Endodermal cell (in vitro differentiated cells): ENCODE measurements around the gene LHX2. TPM values are rescaled to one million over a fixed set of nuclear protein-coding genes. Genes with fewer than 3 reads are reported as not detected.
"Not testable (repeated sequence)": the region's sequence is repeated elsewhere in the genome, so short reads cannot be mapped to it uniquely, and the experiment has no call there.

Experiments used
- DNase-seq: peaks from one replicate; pipeline ENCODE4 v3.0.0-alpha.2; 2017
- H3K27ac ChIP-seq: 2 replicates; pipeline ENCODE4 v1.5.1; 2013; ENCODE audit warnings: mild to moderate bottlenecking, low read depth, low read length, moderate library complexity
- H3K27me3 ChIP-seq: 2 replicates; pipeline ENCODE4 v1.6.1; 2013; ENCODE audit warnings: mild to moderate bottlenecking, low read length, moderate library complexity; ENCODE audit not compliant: insufficient read depth, control insufficient read depth, poor library complexity, severe bottlenecking
- H3K36me3 ChIP-seq: 2 replicates; pipeline ENCODE4 v1.7.0; 2013; ENCODE audit warnings: mild to moderate bottlenecking, low read length, moderate library complexity; ENCODE audit not compliant: control insufficient read depth, insufficient read depth
- H3K4me1 ChIP-seq: one replicate; pipeline ENCODE4 v1.7.0; 2013; ENCODE audit warnings: low read length; ENCODE audit not compliant: control insufficient read depth, insufficient read depth
- H3K4me3 ChIP-seq: 2 replicates; pipeline ENCODE4 v1.5.1; 2013; ENCODE audit warnings: mild to moderate bottlenecking, low read length, moderate library complexity
- H3K9ac ChIP-seq: 2 replicates; pipeline ENCODE4 v1.6.1; 2013; ENCODE audit warnings: mild to moderate bottlenecking, low read length, moderate library complexity; ENCODE audit not compliant: poor library complexity, severe bottlenecking; ENCODE audit errors: extremely low read depth
- H3K9me3 ChIP-seq: 2 replicates; pipeline ENCODE4 v1.6.1; 2013; ENCODE audit warnings: mild to moderate bottlenecking, low read length, moderate library complexity; ENCODE audit not compliant: control insufficient read depth
- H3K27ac Mint-ChIP-seq: 2 replicates; pipeline ENCODE4 v1.8.0; 2020; ENCODE audit warnings: mixed read lengths
- H3K27me3 Mint-ChIP-seq: 2 replicates; pipeline ENCODE4 v1.8.0; 2021; ENCODE audit warnings: mild to moderate bottlenecking, mixed read lengths; ENCODE audit not compliant: insufficient read depth
- H3K36me3 Mint-ChIP-seq: 2 replicates; pipeline ENCODE4 v1.8.0; 2020; ENCODE audit warnings: low read depth, mixed read lengths
- H3K4me1 Mint-ChIP-seq: 2 replicates; pipeline ENCODE4 v1.8.0; 2020; ENCODE audit warnings: mixed read lengths
- H3K4me3 Mint-ChIP-seq: 2 replicates; pipeline ENCODE4 v1.8.0; 2020; ENCODE audit warnings: mild to moderate bottlenecking, moderate library complexity, mixed read lengths
- H3K9me3 Mint-ChIP-seq: 2 replicates; pipeline ENCODE4 v1.8.0; 2020; ENCODE audit warnings: mild to moderate bottlenecking, mixed read lengths
- CTCF ChIP-seq: fragments of 200-600 bp; sonication (generic); conservative IDR thresholded peaks from 2 replicates; pipeline ENCODE4 v1.5.0; 2021; ENCODE audit warnings: antibody characterized with exemption, mild to moderate bottlenecking
- WGBS, 2 experiments: methylation state at CpG; one replicate each; pipeline versions ENCODE4 v1.1.5 to v1.1.7; 2013; ENCODE audit warnings: missing lambda C conversion rate in 2 of 2, mixed read lengths in 1 of 2; ENCODE audit not compliant: insufficient coverage in 1 of 2, insufficient read length in 1 of 2; 5-methylcytosine and 5-hydroxymethylcytosine counted together
- total RNA-seq, 2 donors: library from RNA; stranded (reverse); fragmentation: NEBNext Ultra II Directional in 1 of 2; extraction: Animal tissue kit (Norgen Biotek cat#: 25700) in 1 of 2; gene quantifications; 2 replicates in 1 of 2; 3 replicates in 1 of 2; pipeline ENCODE4 v1.2.1, GENCODE V29; 2021

LHX2 gene
- total RNA-seq, 2 donors from 2014 or later: 0.20 to 0.29 TPM

DNA sequence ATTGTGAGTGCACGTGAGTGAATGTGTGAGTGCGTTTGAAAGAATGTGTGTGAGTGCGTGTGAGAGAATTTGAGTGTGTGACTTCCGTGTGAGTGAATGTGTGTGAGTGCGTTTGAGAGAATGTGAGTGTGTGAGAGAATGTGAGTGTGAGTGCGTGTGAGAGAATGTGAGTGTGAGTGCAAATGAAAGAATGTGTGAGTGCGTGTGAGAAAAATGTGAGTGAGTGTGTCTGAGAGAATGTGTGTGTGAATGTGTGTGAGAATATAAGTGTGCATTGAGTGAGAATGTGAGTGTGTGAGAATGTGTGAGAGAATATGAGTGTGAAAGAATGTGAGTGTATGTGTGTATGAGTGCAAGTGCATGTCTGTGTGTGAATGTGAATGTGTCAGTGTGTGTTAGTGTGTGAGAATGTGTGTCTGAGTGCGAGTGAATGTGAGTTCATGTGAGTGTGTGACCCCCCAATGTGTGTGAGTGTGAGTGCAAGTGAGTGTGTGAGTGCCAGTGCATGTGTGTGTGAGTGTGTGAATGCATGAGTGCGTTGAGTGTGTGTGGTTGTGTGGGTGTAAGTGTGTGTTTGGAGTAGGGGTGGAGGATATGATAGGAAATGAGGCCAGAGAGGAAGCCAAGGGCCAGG, 37.9 kb upstream of the LHX2 start:
- no peak overlapping the region for H3K27ac Mint-ChIP-seq
- Histone ChIP-seq H3K9me3 (no peaks in the 10 kb centered on the region), H3K36me3 (no peaks in the 10 kb centered on the region), H3K27ac (no peak overlapping the region), H3K9ac (no peak overlapping the region), H3K4me1 (no peaks in the 10 kb centered on the region), H3K27me3 (no peaks in the 10 kb centered on the region), H3K4me3 (no peak overlapping the region)
- 92 to 94% methylated on average over 9 of the region's 9 CpGs for WGBS, 2 experiments
- no peak overlapping the region for H3K4me3 Mint-ChIP-seq
- no peaks in the 10 kb centered on the region for H3K4me1 Mint-ChIP-seq
- no peak for TF ChIP-seq CTCF
- no peaks in the 10 kb centered on the region for H3K36me3 Mint-ChIP-seq
- no peak for DNase-seq
- no peaks in the 10 kb centered on the region for H3K9me3 Mint-ChIP-seq
- H3K27me3 Mint-ChIP-seq: peaks cover 16% of the 10 kb centered on the region

DNA sequence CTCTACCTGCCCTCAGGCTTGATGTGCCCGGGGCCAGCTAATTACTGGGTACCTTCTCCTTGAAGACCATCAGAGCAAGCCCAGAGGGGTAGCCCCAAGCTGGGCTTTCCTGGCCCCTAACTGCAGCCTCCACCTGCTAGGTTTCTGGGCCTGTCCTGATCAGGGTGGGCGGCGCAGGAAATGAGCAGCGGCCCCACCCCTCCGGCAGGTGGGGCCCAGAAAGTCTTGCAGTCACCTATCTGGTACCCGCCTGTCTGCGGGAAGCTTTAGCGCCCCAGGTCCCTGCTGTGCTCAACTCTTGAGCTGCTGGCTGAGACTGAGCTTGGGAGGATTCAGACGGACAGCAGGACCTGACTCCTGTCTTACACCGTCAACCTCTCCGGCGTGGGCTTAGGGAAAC, 37.1 kb upstream of the LHX2 start:
- no peaks in the 10 kb centered on the region for H3K9me3 ChIP-seq
- Mint-ChIP-seq H3K36me3 (no peaks in the 10 kb centered on the region), H3K4me3 (no peak overlapping the region), H3K27ac (no peak overlapping the region), H3K4me1 (no peaks in the 10 kb centered on the region), H3K27me3 (peaks cover 21% of the 10 kb centered on the region), H3K9me3 (no peaks in the 10 kb centered on the region)
- TF ChIP-seq CTCF: no peak
- H3K4me3 ChIP-seq: no peak overlapping the region
- no peaks in the 10 kb centered on the region for H3K4me1 ChIP-seq
- H3K36me3 ChIP-seq: no peaks in the 10 kb centered on the region
- DNase-seq: no peak
- no peak overlapping the region for H3K27ac ChIP-seq
- peaks cover 6% of the 10 kb centered on the region for H3K27me3 ChIP-seq
- 82 to 90% methylated on average over 12 of the region's 12 CpGs for WGBS, 2 experiments
- no peak overlapping the region for H3K9ac ChIP-seq

GRCh38 chr9:123975871-123976270, 35.7 kb upstream of the LHX2 start:
- H3K9ac ChIP-seq: no peak overlapping the region
- H3K4me1 Mint-ChIP-seq: no peaks in the 10 kb centered on the region
- no peak overlapping the region for H3K4me3 Mint-ChIP-seq
- 92 to 100% methylated on average over 2 to 3 of the region's 3 CpGs for WGBS, 2 experiments
- no peaks in the 10 kb centered on the region for H3K4me1 ChIP-seq
- H3K36me3 ChIP-seq: no peaks in the 10 kb centered on the region
- no peak for DNase-seq
- H3K4me3 ChIP-seq: no peak overlapping the region
- H3K27me3 Mint-ChIP-seq: peaks cover 31% of the 10 kb centered on the region
- H3K27me3 ChIP-seq: peaks cover 16% of the 10 kb centered on the region
- no peaks in the 10 kb centered on the region for H3K36me3 Mint-ChIP-seq
- no peaks in the 10 kb centered on the region for H3K9me3 ChIP-seq
- H3K27ac ChIP-seq: no peak overlapping the region
- no peaks in the 10 kb centered on the region for H3K9me3 Mint-ChIP-seq
- H3K27ac Mint-ChIP-seq: no peak overlapping the region
- no peak for TF ChIP-seq CTCF

GRCh38 chr9:123976579-123976978, 35.0 kb upstream of the LHX2 start:
- H3K9me3 ChIP-seq, H3K27ac Mint-ChIP-seq, H3K4me3 ChIP-seq, H3K4me3 Mint-ChIP-seq, H3K36me3 ChIP-seq, DNase-seq, H3K9ac ChIP-seq, H3K4me1 ChIP-seq, H3K27ac ChIP-seq, H3K4me1 Mint-ChIP-seq, H3K9me3 Mint-ChIP-seq, H3K36me3 Mint-ChIP-seq: not testable (repeated sequence)
- peaks cover 23% of the 10 kb centered on the region for H3K27me3 ChIP-seq
- WGBS, 2 experiments: 74% methylated on average over 2 of the region's 9 CpGs; no CpG with 5 or more reads in 1 of the 2 experiments
- H3K27me3 Mint-ChIP-seq: peaks cover 37% of the 10 kb centered on the region
